Measurements from ENCODE around the gene POLD2.
A peak's percentile ranks its signal among the peaks of the same experiment; 100 is the strongest.
"Not testable (repeated sequence)": the region's sequence is repeated elsewhere in the genome, so short reads cannot be mapped to it uniquely, and the experiment has no call there.

Gene POLD2

DNA sequence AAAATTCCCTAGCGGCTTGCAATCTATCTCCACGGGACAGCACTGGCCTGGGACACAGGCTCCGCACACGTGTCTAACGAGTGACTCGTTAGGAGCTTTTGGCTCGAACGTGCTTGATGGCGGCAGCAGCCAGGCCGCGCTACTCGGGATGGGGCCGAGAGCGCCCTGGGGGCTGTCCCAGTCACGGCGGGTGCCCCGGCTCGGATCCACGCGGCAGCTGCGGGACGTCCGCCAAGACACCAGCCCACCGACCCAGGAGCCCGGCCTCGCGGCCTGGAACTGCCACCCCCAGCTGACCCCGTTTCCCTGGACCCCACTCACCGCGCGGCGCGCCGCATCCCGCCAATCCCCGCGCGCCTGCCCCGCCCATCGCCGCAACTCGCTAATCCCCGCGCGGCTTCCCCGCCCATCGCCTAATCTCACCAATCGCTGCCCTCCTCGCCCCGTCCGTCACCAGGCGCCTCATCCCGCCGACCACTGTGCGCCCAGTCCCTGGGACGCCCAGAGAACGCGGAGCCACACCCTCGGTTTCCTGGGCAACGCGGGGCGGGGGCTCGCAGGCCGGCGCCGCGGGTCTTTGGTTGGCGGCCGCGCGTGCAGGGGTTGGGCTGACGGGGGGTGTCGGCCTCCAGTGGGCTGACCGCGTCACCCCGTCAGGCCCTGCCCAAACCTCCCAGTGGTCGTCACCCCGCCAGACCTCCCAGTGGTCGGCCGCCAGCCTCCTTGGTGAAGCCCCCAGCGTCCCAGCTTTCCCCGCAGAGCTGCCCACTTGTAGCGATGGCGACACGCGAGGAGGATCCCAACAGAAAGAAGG lies at the start of gene POLD2:
Gene POLD2, minus strand, starts transcription at position 359 of the 814 bp plus-strand sequence. CDS start 1,495 bp downstream, outside the sequence.
- Histone ChIP-seq H3K4me1 (ENCODE audit: low read depth, poor library complexity, severe bottlenecking) (peaks cover 22% of the 10 kb centered on the region), H3K4me2 (peak within 1 kb of the TSS; percentile 96), H4K20me1 (ENCODE audit: insufficient read depth) (no peaks in the 10 kb centered on the region), H3K9ac (peak within 1 kb of the TSS; percentile 77), H3K27ac (peak within 1 kb of the TSS; percentile 41), H3K4me3 (IDR thresholded peaks at IDR 0.05; ENCODE audit: insufficient read depth, low read depth, low read length) (peak within 1 kb of the TSS; percentile 48), H3K36me3 (ENCODE audit: insufficient read depth) (peaks cover 5% of the 10 kb centered on the region; the same call in 1 of the 2 replicates), H2AFZ (ENCODE audit: low read depth) (peak within 1 kb of the TSS; percentile 92), H3K27me3 (ENCODE audit: insufficient read depth, low read depth) (no peaks in the 10 kb centered on the region), H3K79me2 (ENCODE audit: insufficient read depth, low read depth) (peaks cover 31% of the 10 kb centered on the region)
- TF ChIP-seq, protein P1, sequence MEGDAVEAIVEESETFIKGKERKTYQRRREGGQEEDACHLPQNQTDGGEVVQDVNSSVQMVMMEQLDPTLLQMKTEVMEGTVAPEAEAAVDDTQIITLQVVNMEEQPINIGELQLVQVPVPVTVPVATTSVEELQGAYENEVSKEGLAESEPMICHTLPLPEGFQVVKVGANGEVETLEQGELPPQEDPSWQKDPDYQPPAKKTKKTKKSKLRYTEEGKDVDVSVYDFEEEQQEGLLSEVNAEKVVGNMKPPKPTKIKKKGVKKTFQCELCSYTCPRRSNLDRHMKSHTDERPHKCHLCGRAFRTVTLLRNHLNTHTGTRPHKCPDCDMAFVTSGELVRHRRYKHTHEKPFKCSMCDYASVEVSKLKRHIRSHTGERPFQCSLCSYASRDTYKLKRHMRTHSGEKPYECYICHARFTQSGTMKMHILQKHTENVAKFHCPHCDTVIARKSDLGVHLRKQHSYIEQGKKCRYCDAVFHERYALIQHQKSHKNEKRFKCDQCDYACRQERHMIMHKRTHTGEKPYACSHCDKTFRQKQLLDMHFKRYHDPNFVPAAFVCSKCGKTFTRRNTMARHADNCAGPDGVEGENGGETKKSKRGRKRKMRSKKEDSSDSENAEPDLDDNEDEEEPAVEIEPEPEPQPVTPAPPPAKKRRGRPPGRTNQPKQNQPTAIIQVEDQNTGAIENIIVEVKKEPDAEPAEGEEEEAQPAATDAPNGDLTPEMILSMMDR (conservative IDR thresholded peaks at IDR 0.05; ENCODE audit: low read depth, low read length): no peak

DNA sequence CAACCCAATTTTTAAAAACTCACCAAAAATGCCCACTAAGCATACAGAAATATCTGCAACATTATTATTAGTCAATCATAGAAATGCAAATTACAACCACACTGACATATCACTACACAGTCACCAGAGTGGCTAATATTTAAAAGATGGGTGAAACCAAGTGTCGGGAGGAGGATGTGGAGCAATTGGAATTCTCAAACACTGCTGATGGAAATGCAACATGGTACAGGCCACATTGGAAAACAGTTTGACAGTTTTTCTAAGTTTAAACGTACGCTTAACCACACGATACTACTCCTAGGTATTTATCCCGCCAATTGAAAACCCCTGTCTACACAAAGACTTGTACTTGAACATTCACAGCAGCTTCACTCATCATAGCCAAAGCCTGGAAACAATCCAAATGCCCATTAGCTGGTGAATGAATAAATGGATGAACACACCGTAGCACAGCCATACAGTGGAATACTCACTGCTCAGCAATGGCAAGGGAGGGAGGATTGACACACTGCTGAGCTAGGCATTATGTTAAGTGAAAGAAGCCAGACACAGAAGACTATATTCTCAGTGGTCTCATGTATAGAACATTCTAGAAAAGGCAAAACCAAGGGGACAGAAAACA lies 49.6 kb upstream of the POLD2 start:
- no peak overlapping the region for H3K4me3 ChIP-seq (IDR thresholded peaks at IDR 0.05; ENCODE audit: insufficient read depth, low read depth, low read length)
- H3K79me2 ChIP-seq (ENCODE audit: insufficient read depth, low read depth): no peaks in the 10 kb centered on the region
- H3K4me1 ChIP-seq (ENCODE audit: low read depth, poor library complexity, severe bottlenecking): no peaks in the 10 kb centered on the region
- no peak overlapping the region for H2AFZ ChIP-seq (ENCODE audit: low read depth)
- H3K4me2 ChIP-seq: no peak overlapping the region
- no peak overlapping the region for H3K9ac ChIP-seq
- H3K27ac ChIP-seq: no peak overlapping the region
- no peaks in the 10 kb centered on the region for H3K36me3 ChIP-seq (ENCODE audit: insufficient read depth)
- H4K20me1 ChIP-seq (ENCODE audit: insufficient read depth): no peaks in the 10 kb centered on the region
- TF ChIP-seq, protein P1 (conservative IDR thresholded peaks at IDR 0.05; ENCODE audit: low read depth, low read length): no peak
- H3K27me3 ChIP-seq (ENCODE audit: insufficient read depth, low read depth): no peaks in the 10 kb centered on the region; the same call in 1 of the 2 replicates

DNA sequence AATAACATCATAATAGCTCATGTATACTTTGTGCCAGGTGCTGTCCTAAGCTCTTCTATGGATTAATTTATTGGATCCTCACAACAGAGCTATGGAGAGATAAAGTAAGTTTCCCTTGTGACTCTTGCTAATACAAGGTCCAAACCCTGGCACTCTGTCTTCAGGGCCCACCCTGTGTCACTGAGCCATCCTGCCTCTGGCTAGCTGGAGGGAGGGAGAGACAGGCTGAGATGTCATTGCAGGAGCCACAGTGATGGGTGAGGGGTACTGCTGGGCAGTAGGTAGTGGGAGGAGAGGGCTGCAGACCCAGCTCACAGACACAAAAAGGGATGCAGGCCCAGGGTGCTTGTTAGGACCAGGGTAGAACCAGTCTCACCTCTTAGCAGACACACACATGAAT lies 49.0 kb upstream of the POLD2 start:
- Histone ChIP-seq H3K9ac (no peak overlapping the region), H4K20me1 (ENCODE audit: insufficient read depth) (no peaks in the 10 kb centered on the region), H3K4me3 (IDR thresholded peaks at IDR 0.05; ENCODE audit: insufficient read depth, low read depth, low read length) (no peak overlapping the region), H2AFZ (ENCODE audit: low read depth) (no peak overlapping the region), H3K27ac (no peak overlapping the region), H3K4me1 (ENCODE audit: low read depth, poor library complexity, severe bottlenecking) (no peaks in the 10 kb centered on the region), H3K4me2 (no peak overlapping the region), H3K36me3 (ENCODE audit: insufficient read depth) (no peaks in the 10 kb centered on the region), H3K79me2 (ENCODE audit: insufficient read depth, low read depth) (no peaks in the 10 kb centered on the region), H3K27me3 (ENCODE audit: insufficient read depth, low read depth) (no peaks in the 10 kb centered on the region; the same call in 1 of the 2 replicates)
- TF ChIP-seq, protein P1 (conservative IDR thresholded peaks at IDR 0.05; ENCODE audit: low read depth, low read length): no peak

DNA sequence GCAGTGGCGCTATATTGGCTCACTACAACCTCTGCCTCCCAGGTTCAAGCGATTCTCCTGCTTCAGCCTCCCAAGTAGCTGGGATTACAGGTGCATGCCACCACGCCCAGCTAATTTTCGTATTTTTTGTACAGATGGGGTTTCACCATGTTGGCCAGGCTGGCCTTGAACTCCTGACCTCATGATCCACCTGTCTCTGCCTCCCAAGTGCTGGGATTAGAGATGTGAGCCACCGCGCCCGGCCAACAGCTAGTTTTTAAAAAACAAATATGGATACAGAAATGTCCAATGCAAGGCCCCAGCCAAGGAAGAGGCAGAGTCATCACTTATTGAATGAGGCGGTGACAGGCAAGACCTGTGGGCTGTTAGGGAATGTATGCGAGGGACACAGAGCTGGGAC lies 48.6 kb upstream of the POLD2 start:
- not testable (repeated sequence) for H3K4me2 ChIP-seq; H2AFZ ChIP-seq (ENCODE audit: low read depth); H3K4me3 ChIP-seq (IDR thresholded peaks at IDR 0.05; ENCODE audit: insufficient read depth, low read depth, low read length); H3K79me2 ChIP-seq (ENCODE audit: insufficient read depth, low read depth); H4K20me1 ChIP-seq (ENCODE audit: insufficient read depth); H3K27ac ChIP-seq; H3K4me1 ChIP-seq (ENCODE audit: low read depth, poor library complexity, severe bottlenecking); H3K9ac ChIP-seq; H3K36me3 ChIP-seq (ENCODE audit: insufficient read depth); H3K27me3 ChIP-seq (ENCODE audit: insufficient read depth, low read depth)

DNA sequence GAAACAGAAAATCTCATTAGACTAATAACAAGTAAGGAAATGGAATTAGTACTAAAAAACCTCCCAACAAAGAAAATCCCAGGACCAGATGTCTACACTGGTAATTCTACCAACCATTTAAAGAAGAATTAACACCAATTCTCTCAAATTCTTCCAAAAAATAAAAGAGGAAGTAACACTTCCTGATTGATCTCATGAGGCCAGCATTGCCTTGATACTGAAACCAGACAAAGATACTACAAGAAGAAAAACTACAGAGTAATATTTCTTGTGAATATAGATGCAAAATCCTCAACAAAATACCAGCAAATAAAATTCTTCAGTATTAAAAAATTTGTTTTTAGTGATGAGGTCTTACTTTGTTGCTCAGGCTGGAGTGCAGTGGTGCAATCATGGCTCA lies 44.6 kb upstream of the POLD2 start:
- no peak overlapping the region for H2AFZ ChIP-seq (ENCODE audit: low read depth)
- no peak overlapping the region for H3K27ac ChIP-seq
- H3K79me2 ChIP-seq (ENCODE audit: insufficient read depth, low read depth): no peaks in the 10 kb centered on the region
- no peaks in the 10 kb centered on the region for H3K4me1 ChIP-seq (ENCODE audit: low read depth, poor library complexity, severe bottlenecking)
- no peak overlapping the region for H3K4me3 ChIP-seq (IDR thresholded peaks at IDR 0.05; ENCODE audit: insufficient read depth, low read depth, low read length)
- no peak overlapping the region for H3K9ac ChIP-seq
- TF ChIP-seq, protein P1 (conservative IDR thresholded peaks at IDR 0.05; ENCODE audit: low read depth, low read length): no peak
- H4K20me1 ChIP-seq (ENCODE audit: insufficient read depth): no peaks in the 10 kb centered on the region
- H3K27me3 ChIP-seq (ENCODE audit: insufficient read depth, low read depth): no peaks in the 10 kb centered on the region
- no peak overlapping the region for H3K4me2 ChIP-seq
- no peaks in the 10 kb centered on the region for H3K36me3 ChIP-seq (ENCODE audit: insufficient read depth)

Measured in KMS-11 (cell line).